AG10803 (cell line): ENCODE measurements around the gene ASXL1.
A peak's percentile ranks its signal among the peaks of the same experiment; 100 is the strongest.

Source experiments
- DNase-seq: peaks from one replicate; pipeline ENCODE4 v3.0.0; 2010; ENCODE audit warnings: low read depth
- H3K4me3 ChIP-seq: 2 replicates; pipeline ENCODE4 v1.5.1; 2011; ENCODE audit warnings: mild to moderate bottlenecking, low read length, control low read depth
- TF ChIP-seq, protein P1 (sequence below): conservative IDR thresholded peaks from 2 replicates; pipeline ENCODE4 v1.5.1; 2011; ENCODE audit warnings: mild to moderate bottlenecking, low read length, control low read depth, inconsistent platforms

Gene ASXL1

DNA sequence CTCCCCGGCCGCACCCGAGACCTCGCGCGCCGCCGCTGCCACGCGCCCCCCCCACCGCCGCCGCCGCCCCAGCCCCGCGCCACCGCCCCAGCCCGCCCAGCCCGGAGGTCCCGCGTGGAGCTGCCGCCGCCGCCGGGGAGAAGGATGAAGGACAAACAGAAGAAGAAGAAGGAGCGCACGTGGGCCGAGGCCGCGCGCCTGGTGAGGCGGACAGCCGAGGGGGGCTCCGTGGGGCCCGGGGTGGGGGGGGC lies 426 bp downstream of the ASXL1 start:
- DNase-seq: no peak
- TF ChIP-seq, protein P1, sequence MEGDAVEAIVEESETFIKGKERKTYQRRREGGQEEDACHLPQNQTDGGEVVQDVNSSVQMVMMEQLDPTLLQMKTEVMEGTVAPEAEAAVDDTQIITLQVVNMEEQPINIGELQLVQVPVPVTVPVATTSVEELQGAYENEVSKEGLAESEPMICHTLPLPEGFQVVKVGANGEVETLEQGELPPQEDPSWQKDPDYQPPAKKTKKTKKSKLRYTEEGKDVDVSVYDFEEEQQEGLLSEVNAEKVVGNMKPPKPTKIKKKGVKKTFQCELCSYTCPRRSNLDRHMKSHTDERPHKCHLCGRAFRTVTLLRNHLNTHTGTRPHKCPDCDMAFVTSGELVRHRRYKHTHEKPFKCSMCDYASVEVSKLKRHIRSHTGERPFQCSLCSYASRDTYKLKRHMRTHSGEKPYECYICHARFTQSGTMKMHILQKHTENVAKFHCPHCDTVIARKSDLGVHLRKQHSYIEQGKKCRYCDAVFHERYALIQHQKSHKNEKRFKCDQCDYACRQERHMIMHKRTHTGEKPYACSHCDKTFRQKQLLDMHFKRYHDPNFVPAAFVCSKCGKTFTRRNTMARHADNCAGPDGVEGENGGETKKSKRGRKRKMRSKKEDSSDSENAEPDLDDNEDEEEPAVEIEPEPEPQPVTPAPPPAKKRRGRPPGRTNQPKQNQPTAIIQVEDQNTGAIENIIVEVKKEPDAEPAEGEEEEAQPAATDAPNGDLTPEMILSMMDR: no peak

DNA sequence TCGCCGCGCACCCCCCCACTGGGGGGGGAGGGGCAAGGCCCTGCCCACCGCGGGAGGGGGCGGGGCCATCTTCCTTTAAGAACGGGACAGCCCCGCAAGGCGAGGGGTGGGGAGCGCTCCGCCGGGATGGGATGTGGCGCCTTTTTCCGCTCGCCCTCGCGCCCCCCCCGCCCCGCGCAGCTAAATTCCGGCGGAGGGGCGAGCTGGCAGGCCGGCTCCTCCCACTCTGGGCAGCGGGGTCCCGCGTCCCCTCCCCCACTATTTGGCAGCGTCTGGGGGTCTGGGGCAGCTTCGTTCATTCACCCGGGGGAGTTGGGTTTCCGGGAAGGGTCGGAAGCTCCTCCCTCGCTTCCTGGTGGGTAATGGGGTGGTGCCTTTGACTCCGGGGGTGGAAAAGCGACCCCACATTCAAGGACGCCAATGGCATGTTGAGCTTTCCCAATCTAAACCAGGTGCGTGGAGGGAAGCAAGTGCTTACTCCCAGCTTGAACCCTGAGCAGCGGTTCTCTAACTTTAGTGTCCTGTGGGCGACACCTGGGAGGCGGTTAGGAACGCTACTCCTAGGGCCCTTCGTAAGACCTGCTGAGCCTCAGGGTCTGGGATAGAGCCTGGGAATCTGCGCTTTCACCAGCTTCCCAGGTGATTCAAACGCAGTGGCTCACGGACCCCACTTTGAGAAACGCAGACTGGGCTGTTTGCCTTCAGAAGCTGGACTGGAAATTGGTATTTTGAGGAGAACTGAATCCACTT lies 927 bp downstream of the ASXL1 start:
- peak overlapping the region; percentile 97 for H3K4me3 ChIP-seq
- peak; percentile 58 for DNase-seq
- TF ChIP-seq, protein P1: no peak

More for the DNA sequence above, 426 bp downstream of the ASXL1 start:
- H3K4me3 ChIP-seq: peak overlapping the region; percentile 97

DNA sequence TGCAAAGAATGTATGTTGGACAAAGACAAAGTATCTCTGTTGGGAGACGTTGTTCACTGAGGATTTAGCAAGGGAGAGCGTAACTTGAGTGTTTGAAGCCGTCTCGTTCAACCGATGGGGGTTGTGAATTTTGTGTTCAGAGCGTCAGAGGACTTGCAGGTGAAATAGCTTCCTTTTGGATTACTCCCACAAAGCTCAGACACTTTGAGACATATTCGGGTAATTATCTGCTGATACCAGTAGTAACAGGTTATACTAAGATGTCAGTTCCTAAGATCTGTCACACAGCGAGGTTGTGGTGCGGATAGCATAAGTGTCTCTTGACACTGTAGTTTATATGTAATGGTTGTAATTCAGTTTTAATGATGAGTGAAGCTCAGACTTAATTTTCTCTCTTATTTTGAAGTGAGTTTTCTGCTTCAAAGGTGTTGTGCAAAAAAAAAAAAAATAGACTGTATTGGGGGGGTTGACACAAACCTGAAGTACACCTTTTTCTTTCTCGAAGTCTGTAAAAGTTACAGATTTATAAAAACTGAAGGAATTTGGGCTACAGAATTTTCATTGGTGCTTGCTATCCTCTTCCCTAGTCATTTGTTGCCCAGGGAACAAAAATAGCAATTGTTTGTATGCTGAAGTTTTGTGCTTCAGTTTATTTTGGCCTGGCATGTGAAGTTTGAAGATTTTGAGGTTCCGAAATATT lies 1.7 kb downstream of the ASXL1 start:
- peak overlapping the region; percentile 97 for H3K4me3 ChIP-seq
- peak; percentile 48 for DNase-seq
- TF ChIP-seq, protein P1: no peak

DNA sequence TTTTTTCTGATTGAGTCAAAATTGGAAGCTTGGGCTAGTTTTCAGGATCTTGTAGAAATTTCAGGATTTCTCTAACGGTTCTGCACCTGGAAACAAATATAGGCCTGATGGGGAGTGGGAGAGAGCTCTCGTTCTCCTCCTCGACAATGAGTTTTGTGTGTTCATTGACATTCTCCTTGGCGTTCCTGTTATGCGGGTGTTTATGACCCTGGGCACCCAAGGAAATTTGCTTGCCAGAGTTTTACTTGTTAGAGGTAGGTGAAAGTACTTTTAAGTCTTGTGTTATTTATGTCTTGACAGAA lies 2.2 kb downstream of the ASXL1 start:
- no peak for DNase-seq
- peak overlapping the region; percentile 97 for H3K4me3 ChIP-seq
- TF ChIP-seq, protein P1: no peak

DNA sequence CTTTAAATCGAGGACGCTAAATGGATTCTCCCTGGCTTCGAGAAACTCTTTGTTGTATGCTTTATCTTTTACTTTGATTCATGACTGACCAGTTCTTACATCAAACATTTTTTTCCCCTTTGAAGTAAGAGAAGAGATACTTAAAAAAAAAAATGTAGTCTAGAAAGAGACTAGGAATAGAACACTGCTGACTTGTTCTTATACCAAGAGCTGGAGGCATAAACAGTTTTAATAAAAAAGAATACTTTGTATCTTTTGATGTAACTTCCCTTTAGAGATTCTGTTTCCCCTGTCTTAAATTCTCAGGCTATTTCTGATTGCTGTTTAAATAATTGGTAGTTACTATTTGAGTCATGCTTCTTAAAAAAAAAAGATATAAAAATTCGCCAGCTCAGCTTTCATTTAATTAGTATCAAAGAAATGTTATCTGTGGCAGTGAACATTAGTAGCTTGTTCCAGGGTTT lies 4.8 kb downstream of the ASXL1 start:
- H3K4me3 ChIP-seq: no peak overlapping the region
- TF ChIP-seq, protein P1: no peak
- DNase-seq: no peak

DNA sequence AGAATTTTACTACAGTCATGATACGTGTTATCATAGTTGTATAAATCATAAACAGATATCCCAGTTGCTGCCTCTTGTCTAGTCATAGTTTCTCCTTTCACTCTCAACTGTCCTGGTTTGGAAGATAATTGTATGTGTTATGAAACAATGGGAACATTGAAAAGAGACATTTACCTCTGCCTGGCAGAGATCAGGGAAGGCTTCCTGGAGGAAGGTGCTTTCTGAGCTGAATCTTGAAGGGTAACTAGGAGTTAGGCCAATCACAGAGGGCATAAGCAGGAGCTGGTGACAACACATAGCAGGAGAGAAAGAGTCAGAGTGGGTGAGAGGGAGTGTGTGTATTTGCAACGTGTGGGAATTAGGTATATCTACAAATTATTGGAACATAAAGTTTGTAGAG lies 5.4 kb downstream of the ASXL1 start:
- no peak overlapping the region for H3K4me3 ChIP-seq
- DNase-seq: no peak
- TF ChIP-seq, protein P1: no peak

DNA sequence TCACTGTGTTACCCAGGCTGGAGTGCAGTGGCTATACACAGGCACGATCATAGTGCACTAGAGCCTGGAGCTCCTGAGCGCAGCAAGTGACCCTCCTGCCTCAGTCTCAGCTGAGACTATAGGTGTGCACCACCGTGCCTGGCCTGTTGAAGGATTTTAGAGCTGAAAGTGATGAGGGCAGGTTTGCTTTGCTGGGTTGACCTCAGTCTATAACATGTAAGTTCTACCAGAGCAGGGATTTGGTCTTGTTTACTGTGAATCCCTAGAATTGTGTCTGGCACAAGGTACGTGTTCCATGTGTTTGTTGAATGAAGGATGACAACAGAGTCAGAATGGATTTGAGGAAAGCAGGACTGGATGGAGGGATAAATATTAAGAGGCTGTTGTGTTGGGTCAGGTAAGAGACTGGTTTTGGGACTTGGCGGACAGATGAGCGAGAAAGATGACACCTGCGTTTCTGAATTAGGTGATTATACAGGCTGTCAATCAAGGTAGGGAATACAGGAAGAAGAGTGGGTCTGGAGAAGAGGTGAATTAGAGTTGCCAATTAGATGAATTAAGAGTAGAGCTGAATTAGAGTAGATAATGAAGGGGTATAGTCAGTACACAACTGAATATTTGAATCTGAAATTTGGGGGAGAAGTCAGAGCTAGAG lies 6.5 kb downstream of the ASXL1 start:
- no peak overlapping the region for H3K4me3 ChIP-seq
- TF ChIP-seq, protein P1: no peak

More for the DNA sequence above, 6.5 kb downstream of the ASXL1 start:
- DNase-seq: no peak
